Measurements from ENCODE around the gene HCRTR2.
"Not testable (repeated sequence)": the region's sequence is repeated elsewhere in the genome, so short reads cannot be mapped to it uniquely, and the experiment has no call there.

Gene HCRTR2

DNA sequence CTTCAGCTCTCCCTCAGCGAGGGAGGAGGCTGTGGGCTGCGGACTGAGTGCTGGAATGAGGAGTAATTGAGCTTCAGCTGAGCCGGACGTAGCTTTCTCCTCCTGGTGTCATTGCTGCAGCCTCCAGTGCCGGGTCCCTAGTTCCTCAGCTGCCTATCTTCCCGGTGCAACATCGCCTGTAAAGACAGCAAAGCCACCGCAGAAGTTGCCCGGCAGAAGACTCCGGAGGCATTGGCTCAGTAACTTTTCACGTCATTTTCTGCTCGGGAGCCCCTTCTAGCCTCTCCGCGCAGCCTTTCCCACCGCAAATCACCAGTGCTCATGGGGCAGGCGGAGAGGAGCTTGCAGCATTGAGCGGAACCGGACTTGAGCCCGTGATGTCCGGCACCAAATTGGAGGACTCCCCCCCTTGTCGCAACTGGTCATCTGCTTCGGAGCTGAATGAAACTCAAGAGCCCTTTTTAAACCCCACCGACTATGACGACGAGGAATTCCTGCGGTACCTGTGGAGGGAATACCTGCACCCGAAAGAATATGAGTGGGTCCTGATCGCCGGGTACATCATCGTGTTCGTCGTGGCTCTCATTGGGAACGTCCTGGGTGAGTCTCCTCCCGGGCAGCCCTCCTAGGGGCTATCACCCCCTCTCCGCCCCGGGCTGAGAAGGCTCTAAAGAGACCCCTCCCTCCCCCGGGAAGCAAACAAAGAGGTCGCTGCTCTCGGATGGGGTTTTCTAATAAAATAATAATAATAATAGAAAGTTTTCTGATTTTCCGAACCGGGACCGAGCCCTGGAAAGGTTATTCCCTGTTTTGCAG lies at the start of gene HCRTR2:
Gene HCRTR2 (plus strand): TSS at position 305 of the 816 bp plus-strand sequence. CDS start 73 bp downstream, at position 378.
- no peak for DNase-seq

DNA sequence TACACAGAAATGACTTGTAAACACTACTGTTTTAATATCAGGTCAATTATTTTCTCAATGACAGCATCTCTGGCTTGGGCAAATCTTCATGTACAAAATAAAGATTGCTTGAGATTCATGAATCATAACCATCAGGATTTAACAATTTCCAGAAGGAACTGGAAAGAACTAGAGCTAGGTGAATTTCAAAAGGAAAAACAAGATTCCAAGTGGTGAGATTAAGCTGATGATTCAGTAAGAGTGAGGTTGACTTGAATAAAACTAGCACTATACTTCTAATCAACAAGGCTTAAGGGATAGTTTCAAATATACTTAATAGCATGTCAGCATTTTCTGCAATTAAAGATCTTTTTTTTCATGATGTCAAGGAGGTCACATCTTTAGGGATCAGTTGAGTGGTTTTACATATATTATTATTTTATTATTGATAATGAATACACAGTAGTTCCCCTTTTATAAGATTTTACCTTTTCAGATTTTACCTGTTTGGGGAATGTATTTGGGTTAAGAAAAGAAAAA lies 43.5 kb upstream of the HCRTR2 start:
- no peak for DNase-seq

DNA sequence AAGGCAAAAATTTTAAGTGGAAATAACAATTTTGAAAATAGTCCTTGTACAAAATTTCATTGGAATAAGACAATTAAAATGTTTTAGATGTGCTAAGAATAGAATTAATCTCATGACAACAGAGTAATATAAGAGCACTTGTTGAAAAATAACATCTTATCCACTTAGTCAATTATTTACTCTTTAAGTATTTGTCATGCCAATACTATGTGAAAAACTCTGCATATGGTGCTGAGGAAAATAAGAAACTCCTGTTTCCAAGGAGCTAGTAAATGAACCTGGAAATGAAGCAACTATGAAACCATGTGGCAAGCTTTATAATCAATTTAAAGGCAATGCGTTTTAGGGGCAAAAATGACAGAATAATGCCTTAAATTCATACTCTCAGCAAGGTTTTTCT lies 42.7 kb upstream of the HCRTR2 start:
- DNase-seq, result no peak

DNA sequence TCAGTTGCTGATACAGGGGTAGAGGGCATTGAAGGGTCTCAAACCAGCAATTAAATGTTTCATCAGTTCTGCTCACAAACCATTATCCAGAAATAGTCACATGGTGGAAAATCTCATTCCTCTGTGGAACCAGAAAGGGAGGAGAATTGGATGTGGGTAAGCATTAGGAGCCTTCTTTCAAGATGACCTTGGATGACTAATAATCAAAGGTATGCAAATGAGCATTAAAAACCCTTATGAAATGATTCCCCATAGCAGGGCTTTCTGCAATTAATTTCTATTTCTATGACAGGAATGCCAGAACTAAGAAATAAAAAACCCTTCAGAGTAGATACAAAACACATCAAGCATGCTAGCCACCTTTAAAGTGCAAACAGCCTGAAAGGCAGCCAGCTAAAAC lies 37.4 kb upstream of the HCRTR2 start:
- no peak for DNase-seq

DNA sequence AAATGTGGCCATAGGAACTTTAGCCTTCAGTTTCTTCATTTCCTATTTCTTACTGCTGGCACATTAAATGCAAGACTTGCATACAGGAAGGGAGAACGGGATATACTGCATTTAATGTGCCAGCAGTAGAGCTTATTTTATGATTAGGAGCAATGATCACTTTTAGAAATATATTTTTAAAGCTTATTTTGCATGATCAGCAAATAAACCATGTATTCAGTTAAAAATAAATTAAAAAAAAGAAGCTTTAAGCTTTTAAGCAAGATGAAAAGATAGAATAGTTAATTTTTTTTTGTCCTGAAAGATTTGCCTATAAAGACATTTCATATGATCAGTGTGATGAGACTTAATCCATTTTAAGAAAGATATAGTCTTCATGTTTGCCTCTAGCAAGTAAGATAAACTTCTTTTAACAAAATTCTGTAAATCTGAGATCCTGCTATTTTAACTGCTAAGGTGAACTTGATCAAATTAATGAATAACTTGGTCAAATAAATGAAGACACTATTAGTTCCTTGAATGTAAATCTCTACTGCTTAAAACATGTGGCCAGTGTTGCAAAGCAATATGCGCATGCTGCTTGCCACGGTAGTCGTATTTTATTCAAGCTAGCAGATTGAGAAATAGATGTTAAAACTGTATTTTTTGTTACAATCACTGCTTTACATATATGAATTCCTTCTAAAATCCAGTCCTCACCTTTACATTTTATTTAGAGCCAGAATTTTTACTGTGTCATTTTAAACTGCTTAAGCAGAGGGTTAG lies 36.2 kb upstream of the HCRTR2 start:
- DNase-seq, result no peak

DNA sequence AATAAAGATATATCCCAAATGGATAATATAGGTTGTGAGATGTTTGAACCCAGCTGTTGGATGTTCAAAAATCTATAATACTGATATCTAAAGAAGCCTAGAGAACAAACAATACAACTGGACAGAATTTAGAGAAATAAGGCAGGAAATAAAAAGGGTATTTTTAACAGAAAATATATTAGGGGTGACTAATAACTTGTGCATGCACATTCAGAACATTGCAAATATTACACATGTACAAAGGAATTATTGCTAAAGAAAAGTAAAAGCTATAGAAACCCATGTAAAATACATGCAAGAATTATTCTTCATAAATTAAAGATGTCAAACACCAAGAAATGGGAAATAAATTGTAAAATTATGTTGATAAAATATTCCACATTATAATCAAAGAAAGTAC lies 32.7 kb upstream of the HCRTR2 start:
- DNase-seq, result no peak

DNA sequence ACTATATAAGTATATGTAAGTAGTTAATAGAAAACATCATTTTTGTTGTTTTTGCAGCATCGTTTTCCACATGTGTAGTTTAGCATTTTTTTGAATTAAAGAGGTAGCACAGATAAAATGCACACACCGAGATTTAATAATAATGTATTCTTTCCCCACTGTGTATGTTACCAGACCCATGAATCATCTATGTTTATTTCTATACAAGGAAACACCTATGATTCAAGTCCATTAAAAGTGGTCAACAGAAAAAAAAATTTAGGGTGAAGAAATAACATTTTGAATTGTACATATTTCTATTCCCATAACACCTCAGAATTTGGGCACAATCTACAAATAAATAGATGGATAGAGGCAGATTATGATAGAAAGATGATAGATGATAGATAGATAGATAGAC lies 31.7 kb upstream of the HCRTR2 start:
- no peak for DNase-seq

DNA sequence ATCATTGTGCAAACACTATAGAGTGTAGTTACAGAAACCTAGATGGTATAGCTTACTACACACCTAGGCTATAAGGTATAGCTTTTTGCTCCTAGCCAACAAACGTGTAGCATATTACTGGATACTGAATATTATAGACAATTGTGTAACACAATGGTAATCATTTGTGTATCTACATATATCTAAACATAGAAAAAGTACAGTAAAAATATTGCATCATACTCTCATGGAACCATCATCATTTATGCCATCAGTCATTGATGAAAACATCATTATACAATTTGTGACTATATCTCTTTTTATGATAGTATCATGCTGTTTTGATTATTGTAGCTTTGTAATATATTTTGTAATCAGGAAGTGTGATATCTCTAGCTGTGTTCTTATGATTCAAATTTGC lies 21.0 kb upstream of the HCRTR2 start:
- no peak for DNase-seq

DNA sequence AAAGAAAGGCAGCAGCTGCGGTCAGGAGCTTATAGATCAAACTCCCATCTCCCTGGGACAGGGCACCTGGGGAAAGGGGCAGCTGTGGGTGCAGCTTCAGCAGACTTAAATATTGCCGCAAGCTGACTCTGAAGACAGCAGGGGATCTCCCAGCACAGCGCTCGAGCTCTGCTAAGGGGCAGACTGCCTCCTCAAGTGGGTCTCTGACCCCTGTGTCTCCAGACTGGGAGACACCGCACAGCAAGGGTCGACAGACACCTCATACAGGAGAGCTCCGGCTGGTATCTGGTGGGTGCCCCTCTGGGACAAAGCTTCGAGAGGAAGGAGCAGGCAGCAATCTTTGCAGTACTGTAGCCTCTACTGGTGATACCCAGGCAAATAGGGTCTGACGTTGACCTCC lies 15.5 kb upstream of the HCRTR2 start:
- not testable (repeated sequence) for DNase-seq

DNA sequence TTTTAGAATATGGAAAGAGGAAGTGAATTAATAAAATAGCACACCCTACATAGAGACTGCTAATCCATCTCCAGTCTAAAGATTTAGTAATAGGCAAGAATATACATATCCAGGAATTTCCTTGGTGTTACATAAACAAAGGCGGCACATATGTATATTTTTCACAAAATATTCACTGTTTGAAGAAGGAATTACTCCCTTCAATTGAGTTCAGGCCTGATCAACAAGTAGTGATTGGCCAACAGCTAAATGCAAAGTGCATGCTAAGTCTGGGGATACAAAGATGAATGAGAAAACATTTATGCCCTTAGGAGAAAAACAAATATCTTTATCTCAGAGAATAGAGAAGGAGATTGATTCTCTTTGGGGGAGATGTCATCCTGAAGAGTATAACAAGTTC lies 6.5 kb upstream of the HCRTR2 start:
- DNase-seq, result no peak

DNA sequence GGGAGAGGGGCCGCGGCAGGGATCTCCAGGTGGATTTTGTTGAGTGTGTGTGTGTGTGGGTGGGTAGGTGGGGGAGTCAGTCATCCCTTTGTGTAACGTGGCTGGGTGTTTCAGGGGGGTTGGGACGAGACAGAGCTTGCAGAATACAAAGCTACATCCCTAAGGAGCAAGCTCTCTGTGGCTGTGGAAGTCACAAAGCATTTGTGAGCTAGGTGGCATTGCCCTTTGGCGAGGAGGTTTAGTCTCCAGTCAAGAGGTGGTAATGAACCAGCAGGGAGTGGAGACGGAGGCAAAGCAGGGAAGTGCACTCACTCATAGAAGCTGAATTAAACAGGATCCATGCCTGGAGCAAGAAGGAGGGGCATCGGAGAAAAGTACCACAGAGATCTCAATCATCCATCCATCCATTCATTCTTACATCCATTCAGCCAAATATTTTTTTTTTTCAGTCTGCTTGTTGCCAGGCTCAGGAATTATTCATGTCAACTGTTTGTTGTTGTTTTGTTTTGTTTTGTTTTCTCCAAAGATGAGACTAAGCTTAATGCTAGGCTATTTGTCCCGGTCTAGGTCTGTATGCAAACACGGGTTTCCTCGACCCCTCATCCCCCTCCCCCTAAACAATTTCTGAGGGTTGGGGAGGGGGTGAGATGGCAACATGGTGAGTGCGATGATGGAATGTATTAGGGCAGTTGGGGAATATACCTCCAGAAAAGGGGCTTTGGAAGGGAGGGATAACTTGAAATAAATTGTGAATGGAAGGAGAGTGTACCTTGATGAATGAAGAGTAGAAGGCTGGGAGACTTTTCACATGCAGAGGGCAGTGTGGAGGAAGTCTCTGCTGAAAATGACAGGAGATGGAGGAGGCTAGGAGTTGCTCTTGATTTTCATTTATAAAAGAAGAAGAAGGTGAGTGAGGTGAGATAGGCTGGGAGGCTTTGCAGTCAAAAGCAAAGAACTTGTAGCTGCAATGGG lies 1.0 kb downstream of the HCRTR2 start:
- DNase-seq, result no peak

DNA sequence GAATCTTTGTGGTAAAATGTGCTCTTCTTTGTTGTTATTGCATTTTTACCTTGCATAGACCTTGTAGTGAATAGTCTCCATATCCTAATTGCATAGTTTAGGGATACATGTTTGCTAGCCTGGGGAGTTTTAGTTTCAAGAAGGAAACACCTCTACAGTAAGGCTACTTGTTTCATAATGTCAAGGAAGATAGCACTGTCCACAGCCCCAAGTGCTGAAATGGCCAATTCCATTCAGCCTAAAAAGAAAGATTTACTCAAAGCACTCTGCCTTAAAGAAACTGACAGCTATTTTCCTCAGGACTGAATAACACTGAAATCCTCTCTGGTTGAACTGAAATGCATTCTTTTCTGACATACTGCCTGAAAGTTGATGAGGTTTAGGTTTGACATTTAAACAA lies 2.6 kb downstream of the HCRTR2 start:
- no peak for DNase-seq

DNA sequence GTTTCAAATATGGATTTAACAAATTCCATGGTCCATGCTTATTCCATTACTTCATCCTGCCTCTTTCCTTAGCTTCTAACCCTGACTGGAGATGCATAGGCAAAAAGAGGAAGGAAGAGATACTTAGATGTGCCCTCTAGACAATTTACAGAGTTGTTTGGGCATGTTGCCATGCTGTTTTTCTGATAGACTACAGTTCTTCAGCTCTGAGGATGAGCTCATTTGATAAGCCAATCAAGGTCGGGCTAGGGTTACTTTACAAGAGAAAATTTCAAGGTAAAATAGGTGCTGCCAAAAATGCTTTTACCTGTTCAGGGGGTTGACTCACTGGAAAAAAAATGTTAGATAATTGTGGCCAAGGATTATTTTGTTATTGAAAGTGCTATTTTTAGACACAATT lies 5.9 kb downstream of the HCRTR2 start:
- no peak for DNase-seq

DNA sequence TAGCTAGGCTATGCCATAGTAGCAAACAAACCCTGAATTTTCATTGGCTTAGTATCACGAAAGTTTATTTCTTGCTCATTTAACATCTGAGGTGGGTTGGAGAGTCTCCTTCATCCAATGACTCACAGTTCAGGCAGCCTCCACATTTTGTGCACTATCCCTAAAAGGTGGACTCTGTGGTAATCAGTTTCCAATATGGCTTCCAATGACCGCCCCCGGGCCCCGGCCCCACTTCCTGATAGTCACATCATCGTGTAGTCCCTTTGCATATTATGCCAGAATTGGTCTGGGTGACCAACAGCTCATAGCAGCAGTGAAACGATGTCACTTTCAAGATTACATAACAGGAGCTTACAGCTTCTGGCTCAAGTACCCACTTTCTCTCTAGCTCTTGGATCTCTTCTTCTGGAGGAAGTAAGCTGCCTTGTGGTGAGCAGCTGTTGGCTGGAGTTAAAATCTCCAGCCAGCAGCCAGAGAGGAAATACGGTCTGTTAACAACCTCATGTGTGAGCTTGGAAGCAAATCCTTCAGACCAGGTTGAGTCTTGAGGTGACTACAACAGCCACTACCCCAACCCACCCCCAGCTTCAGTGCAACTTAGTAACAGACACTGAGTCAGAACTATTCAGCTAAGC lies 7.8 kb downstream of the HCRTR2 start:
- DNase-seq, result no peak

DNA sequence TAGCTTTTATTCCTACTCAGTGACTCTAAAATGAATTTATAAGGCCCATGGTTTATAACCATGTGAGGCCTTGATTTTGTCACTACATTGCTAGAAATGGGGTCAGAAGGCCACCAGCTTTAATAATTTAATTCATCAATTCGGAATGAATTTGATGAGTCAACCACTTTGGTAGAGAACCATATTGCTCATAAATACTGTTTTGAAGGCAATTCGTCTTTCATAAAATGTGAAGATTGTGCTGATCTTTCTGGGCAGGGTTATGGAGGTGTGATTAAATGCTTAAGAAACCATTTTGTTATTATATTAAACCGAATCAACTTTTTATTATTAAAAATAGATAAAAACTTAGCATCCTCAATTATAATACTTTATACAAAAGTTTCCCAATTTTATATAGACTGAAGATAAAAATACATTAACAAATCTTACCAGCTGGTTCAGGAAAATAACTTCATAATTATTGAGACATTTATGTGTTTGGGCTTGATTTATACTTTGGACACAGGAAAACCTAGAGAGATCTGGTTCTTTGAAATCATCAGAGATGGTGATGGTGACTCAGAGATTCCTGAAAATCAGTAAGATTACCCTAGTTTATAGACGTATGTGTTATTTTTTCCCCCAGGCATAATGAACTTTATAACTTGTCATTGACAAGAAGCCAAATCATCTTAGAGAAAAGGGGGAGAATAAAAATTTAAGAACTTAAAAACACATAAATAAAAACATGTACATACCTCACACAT lies 10.6 kb downstream of the HCRTR2 start:
- no peak for DNase-seq

DNA sequence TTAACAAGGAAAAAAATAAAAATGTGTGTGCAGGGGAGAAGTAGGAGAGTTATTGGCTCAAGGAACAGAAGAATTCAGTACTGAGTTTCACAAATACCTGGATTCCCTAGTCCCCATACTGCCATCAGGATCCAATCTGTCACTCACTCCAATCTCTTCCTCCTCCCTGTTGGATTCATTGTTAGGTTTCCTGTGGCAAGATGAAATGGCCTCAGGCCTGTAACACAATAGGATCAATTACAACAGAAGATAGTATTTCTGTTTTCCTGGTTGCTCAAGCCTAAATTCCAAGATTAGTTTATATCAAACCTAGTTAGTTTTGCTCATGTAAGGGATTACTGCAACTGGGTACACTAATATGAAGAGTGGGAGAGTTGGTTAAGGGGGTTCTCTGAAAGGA lies 24.4 kb downstream of the HCRTR2 start:
- no peak for DNase-seq

DNA sequence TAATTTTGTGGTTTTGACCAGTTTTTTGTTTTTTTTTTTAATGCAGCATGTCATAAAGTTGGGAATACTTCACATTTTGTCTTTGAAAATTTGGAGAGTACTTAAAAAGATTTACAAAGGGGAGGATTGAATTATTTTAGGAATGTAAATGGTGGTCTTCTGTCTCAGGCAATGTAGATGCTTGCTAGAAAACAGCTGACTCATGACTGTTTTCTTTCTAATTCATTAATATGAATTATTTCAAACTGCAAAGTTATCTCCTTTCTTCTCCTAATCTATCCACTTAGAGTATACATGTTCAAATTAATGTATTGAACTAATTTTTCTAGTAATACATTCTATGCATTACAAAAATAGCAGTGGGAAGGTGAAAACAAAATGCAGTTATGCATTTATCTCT lies 24.9 kb downstream of the HCRTR2 start:
- DNase-seq, result no peak

DNA sequence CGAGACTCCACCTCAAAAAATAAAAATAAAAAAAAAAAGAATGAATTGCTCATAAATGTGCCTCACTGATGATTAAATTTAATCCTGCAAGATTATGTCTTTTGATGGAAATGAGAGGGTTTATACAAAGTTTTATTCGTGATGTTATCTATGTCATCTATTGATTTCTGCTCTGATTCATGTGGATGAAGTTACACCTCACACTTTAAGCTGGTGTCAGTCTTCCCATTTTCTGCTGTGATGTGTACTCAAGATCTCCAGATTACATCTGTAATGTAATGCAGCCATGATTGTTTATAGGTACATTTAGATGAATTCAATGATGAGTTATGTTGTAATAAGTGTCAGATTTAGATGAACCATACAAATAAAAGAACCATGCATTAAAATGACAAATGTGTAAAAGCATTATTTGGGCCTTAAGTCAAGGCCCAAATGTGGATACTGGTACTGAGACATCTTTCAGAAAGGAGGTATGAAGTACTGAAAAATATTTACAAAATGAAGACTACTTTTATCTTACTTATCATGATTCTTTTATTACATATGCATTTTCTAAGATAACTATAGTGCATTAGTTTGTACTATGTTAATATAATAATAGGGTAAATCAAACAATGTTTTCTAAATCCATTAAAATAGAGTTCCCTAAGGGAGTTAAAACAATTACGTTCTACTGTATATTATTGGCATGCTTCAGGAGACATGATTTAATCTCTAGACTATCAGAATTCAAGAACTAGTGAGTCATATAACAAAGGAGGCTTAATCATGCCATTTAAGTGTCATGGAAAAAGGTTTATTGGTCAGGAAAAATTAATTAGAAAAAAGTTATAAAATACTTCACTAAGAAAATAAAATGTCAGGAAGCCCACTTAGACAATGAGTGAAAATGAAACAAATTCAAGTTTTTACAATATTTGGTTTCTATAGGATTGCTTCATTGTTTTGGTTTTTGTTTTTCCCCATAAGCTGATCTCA lies 34.5 kb downstream of the HCRTR2 start:
- DNase-seq, result no peak

DNA sequence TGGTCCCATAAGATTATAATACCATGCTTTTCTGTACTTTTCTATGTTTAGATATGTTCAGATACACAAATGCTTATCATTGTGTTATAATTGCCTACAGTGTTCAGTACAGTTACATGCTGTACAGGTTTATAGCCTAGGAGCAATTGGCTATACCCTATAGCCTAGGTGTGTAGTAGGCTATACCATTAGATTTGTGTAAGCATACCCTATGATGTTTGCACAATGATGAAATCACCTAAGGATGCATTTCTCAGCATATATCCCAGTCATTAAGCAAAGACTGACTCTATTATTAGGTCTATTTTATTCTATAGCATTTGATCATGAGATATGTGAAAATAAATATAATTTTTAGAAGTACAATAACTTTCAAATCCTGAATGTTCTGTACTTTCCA lies 36.6 kb downstream of the HCRTR2 start:
- no peak for DNase-seq

DNA sequence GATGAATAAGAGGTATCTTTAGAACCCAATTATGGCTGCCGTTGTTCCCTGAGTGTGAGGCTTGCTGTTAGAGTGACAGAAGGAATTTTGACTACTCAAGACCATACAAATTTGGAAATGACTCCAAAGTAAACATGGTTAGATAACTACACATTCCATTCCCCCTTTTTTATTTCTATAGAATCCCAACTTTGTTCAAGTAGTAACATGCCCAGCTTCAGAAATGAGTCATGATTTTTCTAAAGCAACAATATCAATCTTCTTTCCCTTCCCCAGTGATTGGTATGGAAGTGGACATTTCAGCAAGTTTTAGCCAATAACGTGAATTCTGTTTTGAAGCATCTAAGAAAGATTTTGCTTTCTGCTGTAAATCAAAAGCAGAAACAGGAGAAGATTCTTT lies 37.8 kb downstream of the HCRTR2 start:
- DNase-seq, result no peak

All from activated CD4-positive, CD25-positive, alpha-beta regulatory T cell (primary cell).